ENCODE measurements around the gene WFS1. TPM values are rescaled to one million over a fixed set of nuclear protein-coding genes. Genes with fewer than 3 reads are reported as not detected.

Gene WFS1
- total RNA-seq, 1 experiment from 2014 or later = 21.5 TPM

DNA sequence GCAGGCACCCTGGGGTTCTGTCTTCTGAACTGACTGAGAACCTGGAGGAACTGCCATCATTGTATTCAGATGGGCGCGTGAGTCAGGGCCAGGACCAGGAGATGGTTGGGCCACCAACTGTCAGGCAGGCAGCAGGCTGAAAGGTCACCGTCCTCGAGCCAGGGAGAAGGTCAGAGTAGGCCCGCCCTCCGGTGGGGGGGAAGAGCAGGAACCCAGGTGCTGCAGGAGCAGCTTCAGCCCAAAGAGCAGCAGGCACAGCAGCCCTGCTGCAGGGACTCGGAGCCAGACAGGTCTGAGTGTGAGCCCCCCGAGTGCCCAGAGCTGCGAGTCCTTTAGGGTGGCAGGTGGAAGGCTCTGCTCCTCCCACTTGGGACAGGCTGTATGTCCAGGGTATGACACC is 26.4 kb downstream of the WFS1 start:
- Histone ChIP-seq H4K20me1 (ENCODE audit: insufficient read depth) (no peaks in the 10 kb centered on the region), H3K36me3 (ENCODE audit: control insufficient read depth in 1 of 2, insufficient read depth in 2 of 2, low read length in 2 of 2) (no peaks in the 10 kb centered on the region), H3K4me3 (replicated peaks in 1 of 2; ENCODE audit: low read depth in 1 of 2, low read length in 2 of 2) (no peak overlapping the region), H3K27me3 (ENCODE audit: insufficient read depth, low read length) (no peaks in the 10 kb centered on the region), H3K9me3 (ENCODE audit: control insufficient read depth in 1 of 2, insufficient read depth in 1 of 2, low read depth in 1 of 2, low read length in 2 of 2) (no peaks in the 10 kb centered on the region), H3K9me2 (ENCODE audit: insufficient read depth) (no peaks in the 10 kb centered on the region), H3K27ac (ENCODE audit: low read depth, low read length) (no peak overlapping the region), H3K4me2 (ENCODE audit: low read length) (no peak overlapping the region), H2AFZ (ENCODE audit: low read depth, low read length, poor library complexity, severe bottlenecking) (no peak overlapping the region), H3K9ac (ENCODE audit: low read length) (no peak overlapping the region), H3K4me1 (ENCODE audit: control insufficient read depth in 1 of 2, insufficient read depth in 2 of 2, low read length in 2 of 2) (no peaks in the 10 kb centered on the region), H3K79me2 (ENCODE audit: insufficient read depth, low read length) (no peaks in the 10 kb centered on the region)
- intact Hi-C loops (cut with micrococcal nuclease) = no loop called here
- ATAC-seq (no peak), DNase-seq (ENCODE audit: low read depth, low spot score) (no peak)
- BruUV-seq (replicated peaks) = no TSS peak
- TF ChIP-seq SP1 (IDR thresholded peaks at IDR 0.05; ENCODE audit: low read depth) = no peak
- TF ChIP-seq POLR2AphosphoS5 (IDR thresholded peaks at IDR 0.05; ENCODE audit: low read depth, low read length) = no peak
- no peak for TF ChIP-seq POLR2A (IDR thresholded peaks at IDR 0.05; ENCODE audit: borderline replicate concordance, extremely low read depth, insufficient read depth, insufficient read length)
- TF ChIP-seq YY1 (IDR thresholded peaks at IDR 0.05; ENCODE audit: extremely low read depth, insufficient replicate concordance, low read depth, low read length) = no peak
- TF ChIP-seq, protein P1, sequence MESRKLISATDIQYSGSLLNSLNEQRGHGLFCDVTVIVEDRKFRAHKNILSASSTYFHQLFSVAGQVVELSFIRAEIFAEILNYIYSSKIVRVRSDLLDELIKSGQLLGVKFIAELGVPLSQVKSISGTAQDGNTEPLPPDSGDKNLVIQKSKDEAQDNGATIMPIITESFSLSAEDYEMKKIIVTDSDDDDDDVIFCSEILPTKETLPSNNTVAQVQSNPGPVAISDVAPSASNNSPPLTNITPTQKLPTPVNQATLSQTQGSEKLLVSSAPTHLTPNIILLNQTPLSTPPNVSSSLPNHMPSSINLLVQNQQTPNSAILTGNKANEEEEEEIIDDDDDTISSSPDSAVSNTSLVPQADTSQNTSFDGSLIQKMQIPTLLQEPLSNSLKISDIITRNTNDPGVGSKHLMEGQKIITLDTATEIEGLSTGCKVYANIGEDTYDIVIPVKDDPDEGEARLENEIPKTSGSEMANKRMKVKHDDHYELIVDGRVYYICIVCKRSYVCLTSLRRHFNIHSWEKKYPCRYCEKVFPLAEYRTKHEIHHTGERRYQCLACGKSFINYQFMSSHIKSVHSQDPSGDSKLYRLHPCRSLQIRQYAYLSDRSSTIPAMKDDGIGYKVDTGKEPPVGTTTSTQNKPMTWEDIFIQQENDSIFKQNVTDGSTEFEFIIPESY (IDR thresholded peaks at IDR 0.05; ENCODE audit: extremely low read depth, insufficient replicate concordance, low read length) = no peak
- no peak for TF ChIP-seq JUND (IDR thresholded peaks at IDR 0.05)
- TF ChIP-seq, protein P2, sequence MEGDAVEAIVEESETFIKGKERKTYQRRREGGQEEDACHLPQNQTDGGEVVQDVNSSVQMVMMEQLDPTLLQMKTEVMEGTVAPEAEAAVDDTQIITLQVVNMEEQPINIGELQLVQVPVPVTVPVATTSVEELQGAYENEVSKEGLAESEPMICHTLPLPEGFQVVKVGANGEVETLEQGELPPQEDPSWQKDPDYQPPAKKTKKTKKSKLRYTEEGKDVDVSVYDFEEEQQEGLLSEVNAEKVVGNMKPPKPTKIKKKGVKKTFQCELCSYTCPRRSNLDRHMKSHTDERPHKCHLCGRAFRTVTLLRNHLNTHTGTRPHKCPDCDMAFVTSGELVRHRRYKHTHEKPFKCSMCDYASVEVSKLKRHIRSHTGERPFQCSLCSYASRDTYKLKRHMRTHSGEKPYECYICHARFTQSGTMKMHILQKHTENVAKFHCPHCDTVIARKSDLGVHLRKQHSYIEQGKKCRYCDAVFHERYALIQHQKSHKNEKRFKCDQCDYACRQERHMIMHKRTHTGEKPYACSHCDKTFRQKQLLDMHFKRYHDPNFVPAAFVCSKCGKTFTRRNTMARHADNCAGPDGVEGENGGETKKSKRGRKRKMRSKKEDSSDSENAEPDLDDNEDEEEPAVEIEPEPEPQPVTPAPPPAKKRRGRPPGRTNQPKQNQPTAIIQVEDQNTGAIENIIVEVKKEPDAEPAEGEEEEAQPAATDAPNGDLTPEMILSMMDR (IDR thresholded peaks at IDR 0.05 in 2 of 3, conservative IDR thresholded peaks at IDR 0.05 in 1 of 3; ENCODE audit: borderline replicate concordance in 1 of 3, insufficient read depth in 1 of 3, low read depth in 2 of 3, low read length in 2 of 3) = no peak
- no peak for TF ChIP-seq CEBPB (IDR thresholded peaks at IDR 0.05; ENCODE audit: low read depth)
- TF ChIP-seq ELF1 (IDR thresholded peaks at IDR 0.05; ENCODE audit: borderline replicate concordance, low read depth) = no peak
- CTCF ChIA-PET = no interaction called here
- POLR2A ChIA-PET = no interaction called here
- RAD21 ChIA-PET (ENCODE audit: low non-redundant PET in 1 of 2, low total read pairs in 2 of 2, uncharacterized antibody in 2 of 2, unreplicated experiment in 2 of 2) = no interaction called here

Measured in HCT116 (cell line).